ENCODE results near the gene ZNF829.

DNA sequence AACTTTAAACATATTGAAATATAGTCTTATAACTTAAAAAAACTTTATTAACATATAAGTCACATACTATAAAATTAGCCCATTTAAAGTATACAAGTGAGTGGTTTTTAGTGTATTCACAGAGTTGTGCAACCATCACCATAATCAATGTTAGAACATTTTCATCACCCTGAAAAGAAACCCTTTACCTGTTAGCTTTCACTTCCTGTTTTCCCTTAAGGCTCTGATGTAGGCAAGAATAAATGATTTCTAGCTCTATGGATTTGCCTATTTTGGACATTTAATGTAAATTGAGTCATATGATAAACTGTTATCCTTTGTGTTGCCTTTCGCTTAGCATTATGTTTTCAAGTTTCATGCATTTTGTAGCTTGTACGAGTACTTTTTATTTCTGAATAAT lies 15.6 kb upstream of the ZNF829 start:
- TF ChIP-seq, protein P1, sequence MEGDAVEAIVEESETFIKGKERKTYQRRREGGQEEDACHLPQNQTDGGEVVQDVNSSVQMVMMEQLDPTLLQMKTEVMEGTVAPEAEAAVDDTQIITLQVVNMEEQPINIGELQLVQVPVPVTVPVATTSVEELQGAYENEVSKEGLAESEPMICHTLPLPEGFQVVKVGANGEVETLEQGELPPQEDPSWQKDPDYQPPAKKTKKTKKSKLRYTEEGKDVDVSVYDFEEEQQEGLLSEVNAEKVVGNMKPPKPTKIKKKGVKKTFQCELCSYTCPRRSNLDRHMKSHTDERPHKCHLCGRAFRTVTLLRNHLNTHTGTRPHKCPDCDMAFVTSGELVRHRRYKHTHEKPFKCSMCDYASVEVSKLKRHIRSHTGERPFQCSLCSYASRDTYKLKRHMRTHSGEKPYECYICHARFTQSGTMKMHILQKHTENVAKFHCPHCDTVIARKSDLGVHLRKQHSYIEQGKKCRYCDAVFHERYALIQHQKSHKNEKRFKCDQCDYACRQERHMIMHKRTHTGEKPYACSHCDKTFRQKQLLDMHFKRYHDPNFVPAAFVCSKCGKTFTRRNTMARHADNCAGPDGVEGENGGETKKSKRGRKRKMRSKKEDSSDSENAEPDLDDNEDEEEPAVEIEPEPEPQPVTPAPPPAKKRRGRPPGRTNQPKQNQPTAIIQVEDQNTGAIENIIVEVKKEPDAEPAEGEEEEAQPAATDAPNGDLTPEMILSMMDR (conservative IDR thresholded peaks at IDR 0.05; ENCODE audit: low read depth, low read length): no peak
- no peak for TF ChIP-seq EZH2 (IDR thresholded peaks at IDR 0.05; ENCODE audit: borderline replicate concordance, low read depth, low read length, poor library complexity, severe bottlenecking)

All from A673 (cell line).